Stimulated activated CD4-positive, alpha-beta T cell treated with anti-CD3 and anti-CD28 coated beads, TNF-alpha, amount 100 ng/mL, for 48 hours (primary cell): Measurements from ENCODE around the gene SORCS2.
"Not testable (repeated sequence)": the region's sequence is repeated elsewhere in the genome, so short reads cannot be mapped to it uniquely, and the experiment has no call there.

ENCODE experiments used
- DNase-seq, 3 donors: peaks; one replicate each; pipeline ENCODE4 v3.0.0-alpha.2; 2020; ENCODE audit warnings: low read depth in 3 of 3

Gene SORCS2

GRCh38 chr4:7581477-7581876 is 389.1 kb downstream of the SORCS2 start:
- DNase-seq, result peak in 1 of 3 donors; percentile 2

DNA sequence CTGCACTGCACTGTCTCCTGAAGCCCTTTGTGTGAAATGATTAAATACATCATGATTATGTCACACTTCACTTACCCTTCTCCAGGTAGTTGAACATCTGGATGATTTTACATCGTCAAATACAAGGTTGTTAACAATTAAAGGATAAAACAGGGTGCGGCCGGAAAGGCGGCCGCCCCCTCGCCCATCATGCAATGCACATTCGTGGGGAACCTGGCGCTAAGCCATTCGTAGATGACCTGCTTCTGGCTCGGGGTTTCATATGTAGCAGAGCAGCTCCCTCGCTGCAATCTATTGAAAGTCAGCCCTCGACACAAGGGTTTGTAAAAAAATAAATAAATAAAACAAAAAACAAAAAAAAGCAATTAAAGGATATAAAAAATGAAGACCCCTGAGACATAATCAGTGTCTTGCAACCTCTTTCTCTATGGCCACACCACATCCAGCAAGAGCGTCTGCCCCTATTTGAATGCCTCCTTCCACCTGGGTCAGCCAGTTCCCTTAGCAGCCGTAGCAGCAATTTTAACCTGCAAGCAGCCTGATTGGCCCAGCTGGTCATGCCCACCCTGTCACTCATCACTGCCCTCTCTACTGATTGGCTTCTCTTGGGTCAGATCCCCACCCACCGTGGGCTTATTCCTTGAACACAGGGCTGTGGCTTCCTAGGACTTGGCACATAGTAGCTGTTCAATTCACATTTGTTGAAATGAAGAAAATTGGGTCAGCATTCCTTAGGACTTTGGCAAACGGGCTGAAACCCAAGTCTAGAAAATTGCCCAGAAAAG is 390.2 kb downstream of the SORCS2 start:
- DNase-seq, result no peak

DNA sequence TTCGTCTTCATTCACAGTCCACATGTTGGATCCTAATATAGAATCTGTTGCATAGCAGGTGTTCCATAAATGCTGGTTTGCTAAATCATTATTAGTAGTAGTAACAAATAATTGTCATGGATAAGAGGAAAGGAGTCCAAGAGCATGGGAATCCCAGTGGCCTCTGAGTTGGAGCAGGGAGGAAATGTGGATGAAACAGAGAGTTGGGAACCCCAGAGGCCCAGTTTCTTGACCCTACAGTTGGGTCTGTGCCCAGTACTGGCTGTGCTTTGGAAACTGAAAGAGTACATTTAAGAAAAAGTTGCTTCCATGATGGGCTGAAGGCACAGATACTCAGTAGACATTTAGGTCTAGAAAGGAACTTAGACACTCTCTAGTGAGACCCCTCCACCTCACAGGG is 391.8 kb downstream of the SORCS2 start:
- no peak for DNase-seq

DNA sequence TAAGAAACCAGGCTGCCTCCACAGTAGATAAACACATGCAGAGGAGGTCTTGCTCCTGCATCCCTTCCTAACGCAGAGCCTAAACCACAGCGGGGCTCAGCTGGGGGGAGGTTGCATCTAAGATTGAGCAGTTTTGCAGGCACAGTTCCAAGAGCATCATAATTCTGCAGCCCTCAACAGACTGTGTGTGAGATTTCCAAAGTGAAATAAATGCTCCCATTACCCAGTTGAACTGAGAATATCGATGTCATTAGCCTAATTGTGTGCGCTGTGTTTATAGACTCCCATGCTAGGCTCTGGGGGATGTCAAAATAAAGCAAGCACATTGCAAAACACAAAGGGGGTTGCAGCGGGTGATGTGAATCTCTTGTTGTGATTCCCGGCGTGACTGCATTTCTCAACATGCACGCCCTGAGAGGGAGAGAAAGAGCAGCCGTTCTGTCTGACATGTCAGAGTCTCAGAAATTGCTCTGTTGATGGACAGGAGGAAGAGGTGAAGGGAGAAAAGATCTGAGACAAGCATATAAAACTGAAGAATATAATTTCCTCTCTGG is 392.3 kb downstream of the SORCS2 start:
- no peak for DNase-seq

- no peak for DNase-seq
Observed at GRCh38 chr4:7585768-7586167, 393.4 kb downstream of the SORCS2 start.

- no peak for DNase-seq
Observed at GRCh38 chr4:7587433-7588405, 395.4 kb downstream of the SORCS2 start.

GRCh38 chr4:7590189-7590588 is 397.9 kb downstream of the SORCS2 start:
- DNase-seq, result no peak

DNA sequence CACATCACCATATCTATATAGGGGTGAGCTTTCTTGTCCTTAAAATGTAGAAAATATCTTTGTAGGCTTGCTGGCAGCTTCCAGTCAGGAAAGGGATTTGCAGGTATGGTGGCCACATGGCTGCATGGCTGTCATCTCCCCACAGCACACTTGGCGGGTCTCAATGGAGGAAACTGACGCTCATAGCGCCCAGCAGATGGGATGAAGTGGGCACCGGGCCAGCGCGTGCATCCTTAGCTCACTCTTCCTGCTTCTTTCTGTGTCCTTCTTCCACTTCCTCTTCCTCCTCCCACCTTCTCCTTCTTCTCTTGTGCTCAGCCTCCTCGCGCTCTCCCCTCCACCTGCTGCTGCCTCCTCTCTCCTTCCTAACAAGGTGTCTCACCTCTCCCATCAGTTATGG is 398.6 kb downstream of the SORCS2 start:
- no peak for DNase-seq

GRCh38 chr4:7591409-7592053 is 399.2 kb downstream of the SORCS2 start:
- no peak for DNase-seq

DNA sequence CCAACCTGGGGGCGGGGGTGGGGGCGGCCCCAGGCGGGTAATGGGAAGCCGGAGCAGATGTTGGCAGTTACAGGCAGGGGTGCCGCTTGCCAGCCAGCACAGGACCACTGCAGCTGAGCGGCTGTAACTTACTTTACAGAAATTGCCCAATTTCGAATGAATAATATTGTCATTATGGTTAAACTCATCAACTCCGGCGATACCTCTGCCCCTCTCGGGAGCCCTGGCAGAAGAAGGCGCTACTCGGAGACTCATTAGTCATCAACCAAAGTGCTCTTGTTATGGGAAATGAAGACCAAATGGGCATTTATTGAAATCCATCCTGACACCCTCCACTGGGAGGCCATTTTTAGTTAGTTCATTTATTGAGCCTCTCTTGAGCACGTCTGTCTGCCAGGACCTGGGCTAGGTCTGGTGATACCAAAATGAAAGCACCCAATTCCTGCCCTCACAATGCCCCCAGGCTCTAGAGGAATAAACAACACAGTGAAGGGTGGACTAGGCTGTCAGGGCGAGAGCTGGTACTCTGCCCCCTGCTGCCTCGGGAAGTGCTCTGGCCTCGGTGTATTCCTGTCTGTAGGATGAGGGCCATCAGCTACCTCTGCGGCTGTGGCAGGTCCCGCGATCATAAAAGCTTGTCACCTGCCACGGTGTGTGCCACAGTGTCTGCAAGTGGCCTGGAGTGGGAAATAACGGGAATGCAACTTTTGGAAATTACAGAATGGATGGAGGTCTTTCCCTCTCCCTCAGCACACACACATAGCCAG is 401.5 kb downstream of the SORCS2 start:
- no peak for DNase-seq

- DNase-seq, result no peak
Observed at GRCh38 chr4:7595934-7596461, 403.7 kb downstream of the SORCS2 start.

GRCh38 chr4:7596918-7597606 is 404.7 kb downstream of the SORCS2 start:
- DNase-seq, result no peak

DNA sequence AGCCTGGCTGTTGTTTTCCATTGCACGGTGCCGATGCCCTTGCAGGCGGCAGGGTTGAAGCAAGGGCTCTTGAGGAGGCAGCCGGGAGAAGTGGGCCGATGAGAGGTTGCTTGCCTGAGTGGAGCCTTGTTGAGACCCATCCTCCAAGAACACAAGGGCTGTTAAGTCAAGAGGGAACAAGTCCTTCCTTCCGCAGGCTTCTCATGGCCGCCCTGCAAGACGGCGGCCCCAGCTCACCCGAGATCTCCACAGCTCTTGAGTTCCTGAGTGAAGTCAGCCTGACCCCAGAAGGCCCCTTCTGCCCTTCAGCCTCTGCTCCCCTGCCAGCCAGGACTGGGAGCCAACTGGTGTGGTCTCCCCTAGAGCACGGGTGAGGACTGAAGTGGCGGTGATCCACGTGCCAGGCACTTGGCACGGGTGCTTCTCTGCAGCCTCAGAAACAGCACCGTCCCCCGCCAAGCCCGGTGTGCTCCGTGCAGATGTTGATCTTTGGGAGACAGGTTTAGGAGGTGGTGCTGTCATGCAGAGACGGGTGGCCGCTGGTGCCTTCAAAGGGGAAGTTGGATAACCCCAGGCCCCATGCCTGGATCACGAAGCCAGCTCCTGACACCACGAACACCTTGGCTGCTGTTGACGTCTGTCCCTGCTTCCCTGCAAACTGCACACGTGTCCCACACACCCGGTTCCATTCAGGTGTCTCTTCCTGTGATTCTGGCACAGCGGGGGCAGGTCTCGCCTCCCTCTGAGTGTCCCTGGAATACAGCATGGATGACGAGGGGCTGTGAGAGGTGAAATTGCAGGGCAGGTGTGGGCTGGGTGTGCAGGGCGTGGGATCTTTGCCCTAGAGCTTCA is 406.8 kb downstream of the SORCS2 start:
- no peak for DNase-seq

- no peak for DNase-seq
Observed at GRCh38 chr4:7600247-7600646, 407.9 kb downstream of the SORCS2 start.

- not testable (repeated sequence) for DNase-seq
Observed at GRCh38 chr4:7602166-7602565, 409.8 kb downstream of the SORCS2 start.

DNA sequence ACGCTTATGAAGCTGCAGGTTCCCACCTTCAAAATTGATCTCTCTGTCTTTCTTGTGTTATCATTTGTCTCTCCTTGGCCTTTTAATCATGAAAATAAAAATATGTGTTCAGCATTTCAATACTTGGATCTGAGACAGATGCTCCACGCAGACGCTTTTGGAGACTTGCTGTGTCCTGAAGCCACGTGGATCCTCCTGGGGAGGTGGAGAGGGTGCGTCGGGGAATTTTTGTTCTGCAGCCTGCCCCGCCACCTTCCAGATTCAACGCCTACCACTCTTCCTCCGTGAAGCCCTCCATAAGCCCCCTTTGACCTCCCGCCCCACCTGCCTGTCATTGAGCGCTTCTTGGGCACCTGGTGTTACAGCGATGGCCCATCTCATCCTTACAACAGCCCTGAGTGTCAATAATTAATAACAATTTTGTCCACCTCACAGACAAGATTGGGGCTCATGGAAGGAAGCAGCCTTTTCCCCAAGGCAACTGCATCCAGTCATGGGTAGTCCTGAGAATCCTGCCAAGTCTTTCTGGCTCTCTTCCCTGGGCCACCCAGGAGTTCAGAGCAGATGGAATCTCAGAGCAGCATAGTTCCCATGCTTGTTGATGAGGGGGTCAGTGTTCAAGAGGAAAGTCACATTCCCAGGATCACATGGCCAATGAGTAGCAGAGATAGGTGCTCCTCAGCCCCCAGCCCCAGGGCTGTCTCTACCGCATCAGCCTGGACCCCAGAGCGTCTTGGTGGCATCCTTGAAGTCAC is 415.0 kb downstream of the SORCS2 start:
- no peak for DNase-seq

- no peak for DNase-seq
Observed at GRCh38 chr4:7608046-7608445, 415.7 kb downstream of the SORCS2 start.

- DNase-seq, result no peak
Observed at GRCh38 chr4:7609316-7609715, 417.0 kb downstream of the SORCS2 start.
